Heart left ventricle (tissue), 16 donors: Measurements from ENCODE around the gene HOXA3. TPM values are rescaled to one million over a fixed set of nuclear protein-coding genes. Genes with fewer than 3 reads are reported as not detected.

Experiments
- ATAC-seq, 4 donors: fragments of 200-7000 bp; cut with Tn5 transposase; one replicate each; pipeline ENCODE4 v1.9.1; 2020 to 2022; ENCODE audit warnings: moderate library complexity in 4 of 4, mild to moderate bottlenecking in 3 of 4, moderate number of reproducible peaks in 1 of 4
- DNase-seq, 5 donors: peaks; one replicate each; pipeline ENCODE4 v3.0.0-alpha.2; 2020
- H3K27ac ChIP-seq, 12 donors: fragments of 200-600 bp; sonication (generic) in 4 of 12; one replicate each; pipeline versions ENCODE4 v1.5.0 to v1.8.0; 2016 to 2022; ENCODE audit warnings: mild to moderate bottlenecking in 2 of 12
- H3K27me3 ChIP-seq, 9 donors: fragments of 200-600 bp; sonication (generic) in 2 of 9; one replicate each; pipeline versions ENCODE4 v1.5.1 to v1.8.0; 2016 to 2022; ENCODE audit warnings: mild to moderate bottlenecking in 3 of 9
- H3K36me3 ChIP-seq, 9 donors: fragments of 200-600 bp; sonication (generic) in 2 of 9; one replicate each; pipeline versions ENCODE4 v1.5.0 to v1.8.0; 2018 to 2022; ENCODE audit warnings: mild to moderate bottlenecking in 2 of 9
- H3K4me1 ChIP-seq, 12 donors: fragments of 200-600 bp; sonication (generic) in 4 of 12; one replicate each; pipeline versions ENCODE4 v1.5.0 to v1.8.0; 2016 to 2022; ENCODE audit warnings: mild to moderate bottlenecking in 3 of 12
- H3K4me3 ChIP-seq, 12 donors: fragments of 200-600 bp; sonication (generic) in 4 of 12; one replicate each; pipeline versions ENCODE4 v1.5.0 to v1.8.0; 2017 to 2022; ENCODE audit warnings: mild to moderate bottlenecking in 9 of 12, moderate library complexity in 4 of 12
- H3K9me3 ChIP-seq, 12 donors: fragments of 200-600 bp; sonication (generic) in 4 of 12; one replicate each; pipeline versions ENCODE4 v1.5.0 to v1.8.0; 2016 to 2022; ENCODE audit warnings: mild to moderate bottlenecking in 1 of 12
- CTCF ChIP-seq, 12 donors: fragments of 200-600 bp; sonication (generic) in 4 of 12; IDR thresholded peaks; one replicate each; pipeline versions ENCODE4 v1.5.0 to v1.8.0; 2018 to 2022; ENCODE audit warnings: antibody characterized with exemption in 12 of 12, mild to moderate bottlenecking in 5 of 12
- POLR2A ChIP-seq, 2 donors: fragments of 450-650 bp; IDR thresholded peaks; one replicate each; pipeline ENCODE4 v1.6.1; 2017; ENCODE audit warnings: antibody characterized with exemption in 2 of 2, mild to moderate bottlenecking in 2 of 2, moderate library complexity in 2 of 2
- WGBS, 4 donors: extraction: QIAGEN DNeasy Blood & Tissue Kit in 2 of 4; methylation state at CpG; one replicate each; pipeline versions ENCODE4 v1.1.5 to v1.1.7; 2013 to 2018; 5-methylcytosine and 5-hydroxymethylcytosine counted together
- intact Hi-C, 10 donors: fragments of 100-400 bp; cut with DNase I; formaldehyde crosslinking; loops; one replicate each; pipeline versions ENCODE4 v1.11.1 to v1.14.2; 2022
- polyA plus RNA-seq, 2 donors: library from polyadenylated mRNA; stranded (reverse); fragments of 200-250 nt; gene quantifications; one replicate each; pipeline ENCODE4 v1.2.3, GENCODE V29; 2013
- total RNA-seq, 9 donors: library from RNA; depleted of rRNA in 2 of 9; stranded (reverse); fragments of >200 nt in 2 of 9; fragmentation: NEBNext Ultra II Directional in 3 of 9; extraction: Animal tissue kit (Norgen Biotek cat#: 25700) in 3 of 9; gene quantifications; one replicate each; pipeline versions ENCODE4 v1.1.0 to v1.2.4, GENCODE V29; 2016 to 2023
- donor health status: ischemic (EF 13 %, LVEDD 7.1; RV severe dilation, severe dysfunction).
- donor health status: healthy with polysubstance abuse.
- donor health status: DM: no; HTN: yes; CAD: no.
- donor health status: DM: no; HTN: no; CAD: no.
- donor health status: ischemic (EF 25% LVEDD 6.9; RV normal size, moderate dysfunction).
- donor health status: ischemic (EF 25% LVEDD 5.7; RV mildly dilated, moderate dysfunction).
- donor health status: healthy.
- donor health status: DM: yes; HTN: yes; CAD: no.
- donor health status: ischemic (EF 35%, LVEDD 5.7; RV mildly dilated, moderate dysfunction).
- donor health status: nonischemic (EF 11% LVEDD 7.7; RV severe dilation, severe dysfunction).
- donor health status: DM: yes; HTN: yes; CAD: no.
- donor health status: PGD.
- donor health status: ischemic (EF 29% LVEDD 5.4; RV normal size, mild dysfunction).
- donor health status: nonischemic (EF 23%, LVEDD 6.1; RV moderate dilation, normal function).

HOXA3 gene
- total and polyA plus RNA-seq, 11 donors = 0.07 to 3.1 (median 0.64) TPM; not detected in 2

- H3K36me3 ChIP-seq = no peaks in the 10 kb centered on the region
- ATAC-seq (no peak), DNase-seq (no peak)
- WGBS, 4 donors = 11 to 18% (median 13%) methylated on average over 30 of the region's 30 CpGs
- peaks cover 67 to 100% (median 97%) of the 10 kb centered on the region in 9 donors for H3K27me3 ChIP-seq
- H3K27ac ChIP-seq = peak overlapping the region in 1 of 12 donors; percentile 61
- no peaks in the 10 kb centered on the region for H3K9me3 ChIP-seq
- peak overlapping the region; percentile 18 to 69 (median 48) for H3K4me3 ChIP-seq
- no peak for TF ChIP-seq CTCF (IDR thresholded peaks at IDR 0.05)
- intact Hi-C loops = loop anchor here in 3 of 10 donors (5.0 kb wide), 3 partner anchors 285 to 460 kb away; no protein-coding TSS in a partner anchor
- peaks cover 0 to 41% (median 7%) of the 10 kb centered on the region in 12 donors for H3K4me1 ChIP-seq
These were observed 10.3 kb downstream of the HOXA3 start for GRCh38 chr7:27141923-27142579.

GRCh38 chr7:27141137-27141922 lies 11.1 kb downstream of the HOXA3 start:
- H3K27ac ChIP-seq = no peak overlapping the region
- H3K27me3 ChIP-seq = peaks cover 60 to 100% (median 97%) of the 10 kb centered on the region in 9 donors
- H3K4me3 ChIP-seq = peak overlapping the region in 1 of 12 donors; percentile 58
- no peaks in the 10 kb centered on the region for H3K36me3 ChIP-seq
- DNase-seq = no peak
- peaks cover 0 to 40% (median 8%) of the 10 kb centered on the region in 12 donors for H3K4me1 ChIP-seq
- ATAC-seq = no peak
- 33 to 48% (median 41%) methylated on average over 18 of the region's 18 CpGs for WGBS, 4 donors
- H3K9me3 ChIP-seq = no peaks in the 10 kb centered on the region
- intact Hi-C loops = loop anchor here in 3 of 10 donors (5.0 kb wide), 3 partner anchors 284 to 459 kb away; no protein-coding TSS in a partner anchor
- TF ChIP-seq CTCF (IDR thresholded peaks at IDR 0.05) (no peak), POLR2A (IDR thresholded peaks at IDR 0.05) (no peak)

- Histone ChIP-seq H3K27ac (peak overlapping the region in 1 of 12 donors; percentile 60), H3K4me3 (no peak overlapping the region), H3K36me3 (no peaks in the 10 kb centered on the region), H3K4me1 (peaks cover 0 to 38% (median 8%) of the 10 kb centered on the region in 12 donors), H3K27me3 (peaks cover 53 to 100% (median 97%) of the 10 kb centered on the region in 9 donors), H3K9me3 (no peaks in the 10 kb centered on the region)
- ATAC-seq (no peak), DNase-seq (no peak)
- no peak for TF ChIP-seq CTCF (IDR thresholded peaks at IDR 0.05)
- TF ChIP-seq POLR2A (IDR thresholded peaks at IDR 0.05) = no peak
- intact Hi-C loops = loop anchor here in 3 of 10 donors (5.0 kb wide), 3 partner anchors 283 to 458 kb away; no protein-coding TSS in a partner anchor
- WGBS, 4 donors = 31 to 52% (median 40%) methylated on average over 15 of the region's 15 CpGs
These were observed 12.1 kb downstream of the HOXA3 start for GRCh38 chr7:27140126-27140857.
